ES-I3 (cell line): ENCODE results near the gene FGGY.
"Not testable (repeated sequence)": the region's sequence is repeated elsewhere in the genome, so short reads cannot be mapped to it uniquely, and the experiment has no call there.

Experiments
- H3K36me3 ChIP-seq: 2 replicates; pipeline ENCODE4 v1.6.1; 2013; ENCODE audit warnings: mild to moderate bottlenecking, low read length, control low read depth, moderate library complexity; ENCODE audit not compliant: insufficient read depth
- H3K4me1 ChIP-seq: 2 replicates; pipeline ENCODE4 v1.6.1; 2013; ENCODE audit warnings: mild to moderate bottlenecking, control low read depth, low read length; ENCODE audit not compliant: insufficient read depth
- H3K9ac ChIP-seq: 2 replicates; pipeline ENCODE4 v1.6.1; 2013; ENCODE audit warnings: low read depth, mild to moderate bottlenecking, low read length, moderate library complexity
- H3K9me3 ChIP-seq: 2 replicates; pipeline ENCODE4 v1.6.1; 2013; ENCODE audit warnings: mild to moderate bottlenecking, low read length, moderate library complexity; ENCODE audit not compliant: control insufficient read depth, insufficient read depth

FGGY gene

GRCh38 chr1:59295618-59296017 lies 1.3 kb upstream of the FGGY start:
- peak overlapping the region; percentile 57 for H3K9ac ChIP-seq
- peaks cover 10% of the 10 kb centered on the region for H3K4me1 ChIP-seq
- H3K36me3 ChIP-seq, result no peaks in the 10 kb centered on the region
- no peaks in the 10 kb centered on the region for H3K9me3 ChIP-seq

GRCh38 chr1:59298026-59298583 lies 1.2 kb downstream of the FGGY start:
- Histone ChIP-seq H3K36me3 (no peaks in the 10 kb centered on the region), H3K9me3 (no peaks in the 10 kb centered on the region), H3K9ac (peak overlapping the region; percentile 95; the same call in 1 of the 2 replicates), H3K4me1 (peaks cover 10% of the 10 kb centered on the region)

- H3K36me3 ChIP-seq, result no peaks in the 10 kb centered on the region
- no peak overlapping the region for H3K9ac ChIP-seq
- H3K4me1 ChIP-seq, result peaks cover 10% of the 10 kb centered on the region
- no peaks in the 10 kb centered on the region for H3K9me3 ChIP-seq
Measured at GRCh38 chr1:59298710-59299346, 1.9 kb downstream of the FGGY start.

DNA sequence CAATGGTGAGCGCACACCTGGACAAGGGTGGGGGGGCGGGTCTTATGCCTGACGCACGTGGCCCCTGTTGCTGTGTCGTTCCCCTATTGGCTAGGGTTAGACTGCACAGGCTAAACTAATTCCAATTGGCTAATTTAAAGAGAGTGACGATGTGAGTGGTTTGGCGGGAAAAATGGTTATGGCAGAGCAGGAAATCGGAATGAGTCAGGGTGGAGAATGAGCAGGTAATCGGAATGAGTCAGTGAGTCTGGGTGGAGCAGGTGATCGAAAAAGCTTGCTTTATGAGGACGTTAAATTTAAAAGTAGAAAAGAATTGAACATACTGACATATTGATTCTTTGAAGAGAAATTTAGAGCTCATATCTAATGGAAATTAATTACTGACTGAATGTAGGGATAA lies 2.8 kb downstream of the FGGY start:
- H3K9me3 ChIP-seq, H3K36me3 ChIP-seq, H3K9ac ChIP-seq: not testable (repeated sequence)
- H3K4me1 ChIP-seq, result peaks cover 10% of the 10 kb centered on the region

- Histone ChIP-seq H3K36me3 (no peaks in the 10 kb centered on the region), H3K9ac (no peak overlapping the region), H3K4me1 (peaks cover 4% of the 10 kb centered on the region; the same call in 1 of the 2 replicates), H3K9me3 (no peaks in the 10 kb centered on the region)
Measured at GRCh38 chr1:59302297-59302696, 5.4 kb downstream of the FGGY start.

DNA sequence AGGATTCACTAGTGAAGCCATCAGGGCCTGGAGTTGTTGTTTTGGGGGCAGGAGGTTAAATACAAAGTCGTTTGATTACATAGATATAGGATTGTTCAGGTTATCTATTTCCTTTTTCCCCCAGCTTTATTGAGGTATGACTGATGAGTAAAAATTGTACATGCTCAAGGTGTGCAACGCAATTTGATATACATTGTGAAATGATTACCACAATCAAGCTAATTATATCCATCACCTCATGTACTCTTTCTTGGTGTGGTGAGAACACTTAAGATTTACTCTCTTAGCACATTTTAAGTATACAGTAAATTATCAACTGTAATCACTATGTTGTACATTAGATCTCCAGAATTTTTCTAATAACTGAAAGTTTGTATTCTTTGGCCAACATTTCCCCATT lies 6.0 kb downstream of the FGGY start:
- no peak overlapping the region for H3K9ac ChIP-seq
- no peaks in the 10 kb centered on the region for H3K9me3 ChIP-seq
- peaks cover 4% of the 10 kb centered on the region; the same call in 1 of the 2 replicates for H3K4me1 ChIP-seq
- H3K36me3 ChIP-seq, result no peaks in the 10 kb centered on the region

DNA sequence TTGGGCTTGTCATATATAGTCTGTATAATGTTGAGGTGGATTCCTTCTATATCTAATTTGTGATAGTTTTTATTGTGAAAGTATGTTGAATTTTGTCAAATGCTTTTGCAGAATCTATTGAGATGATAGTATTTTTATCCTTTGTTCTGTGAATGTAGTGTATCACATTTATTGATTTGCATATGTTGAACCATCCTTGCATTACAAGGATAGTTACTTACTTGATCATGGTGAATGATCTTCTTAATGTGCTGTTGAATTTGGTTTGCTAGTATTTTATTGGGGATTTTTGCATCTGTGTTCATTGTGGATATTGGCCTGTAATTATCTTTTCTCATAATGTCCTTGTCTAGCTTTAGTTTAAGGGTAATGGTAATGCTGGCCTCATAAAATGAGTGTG lies 8.3 kb downstream of the FGGY start:
- no peaks in the 10 kb centered on the region for H3K9me3 ChIP-seq
- no peak overlapping the region for H3K9ac ChIP-seq
- H3K4me1 ChIP-seq, result 0 out of 2 replicates have a peak, but pooled peaks cover 3% of the 10 kb centered on the region
- H3K36me3 ChIP-seq, result no peaks in the 10 kb centered on the region

DNA sequence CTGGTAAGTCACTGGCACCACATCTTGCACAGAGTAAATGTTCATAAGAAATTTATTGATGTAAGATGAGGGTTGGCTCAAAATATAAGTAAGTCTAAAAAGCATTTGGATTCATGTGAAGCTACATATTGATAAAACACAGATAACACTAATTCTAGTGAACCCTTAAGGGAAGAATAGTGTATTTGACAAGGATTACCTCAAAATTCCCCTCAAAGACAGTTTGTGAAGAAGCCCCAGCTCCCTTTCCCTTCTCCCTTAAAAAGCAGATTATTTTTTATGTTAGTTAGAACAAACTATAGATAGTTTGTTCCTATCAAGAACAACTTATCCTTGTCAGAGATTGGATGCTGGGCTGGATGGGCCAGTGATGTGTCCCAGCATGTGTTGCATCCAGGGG lies 10.7 kb downstream of the FGGY start:
- H3K9me3 ChIP-seq, result no peaks in the 10 kb centered on the region
- 0 out of 2 replicates have a peak, but pooled peaks cover 3% of the 10 kb centered on the region for H3K4me1 ChIP-seq
- H3K36me3 ChIP-seq, result no peaks in the 10 kb centered on the region
- H3K9ac ChIP-seq, result no peak overlapping the region

DNA sequence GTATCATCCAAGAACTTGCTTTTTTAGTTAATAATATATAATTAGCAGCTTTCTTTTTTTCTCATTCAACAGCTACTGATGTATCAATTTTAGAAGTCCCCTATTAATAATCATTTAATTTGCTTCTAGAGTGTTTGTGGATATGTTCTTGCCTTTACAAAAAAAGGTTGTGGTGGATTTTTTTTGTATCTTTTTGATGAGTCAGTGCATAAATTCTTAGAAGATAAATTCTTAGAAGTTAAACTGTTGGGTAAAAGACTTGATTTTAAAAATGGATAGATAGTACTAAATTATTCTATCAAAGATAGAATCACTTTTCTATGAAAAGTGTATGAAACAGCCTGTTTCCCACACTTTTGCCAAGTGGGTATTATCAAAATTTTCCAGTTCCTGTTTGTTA lies 11.9 kb downstream of the FGGY start:
- Histone ChIP-seq H3K36me3 (no peaks in the 10 kb centered on the region), H3K4me1 (0 out of 2 replicates have a peak, but pooled peaks cover 3% of the 10 kb centered on the region), H3K9ac (no peak overlapping the region), H3K9me3 (no peaks in the 10 kb centered on the region)

DNA sequence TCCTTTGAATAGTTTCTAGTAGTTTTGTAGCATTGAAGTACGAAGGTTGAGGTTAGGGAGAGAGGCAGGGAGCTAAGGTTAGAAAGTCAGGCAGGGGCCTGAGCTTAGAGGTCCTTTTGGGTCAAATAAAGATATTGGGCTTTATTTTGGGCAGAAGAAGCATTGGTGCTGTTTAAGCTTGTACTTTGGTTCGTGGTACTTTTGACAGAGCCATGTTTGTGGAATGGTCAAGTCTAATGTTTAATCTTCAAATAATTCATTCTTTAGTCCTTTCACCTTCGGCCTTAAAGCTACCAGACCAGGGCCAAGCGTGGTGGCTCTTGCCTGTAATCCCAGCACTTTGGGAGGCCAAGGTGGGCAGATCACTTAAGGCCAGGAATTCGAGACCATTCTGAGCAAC lies 12.5 kb downstream of the FGGY start:
- H3K9ac ChIP-seq, result no peak overlapping the region
- no peaks in the 10 kb centered on the region for H3K9me3 ChIP-seq
- no peaks in the 10 kb centered on the region for H3K36me3 ChIP-seq
- 0 out of 2 replicates have a peak, but pooled peaks cover 3% of the 10 kb centered on the region for H3K4me1 ChIP-seq

GRCh38 chr1:59309795-59310548 lies 13.1 kb downstream of the FGGY start:
- peaks cover 3% of the 10 kb centered on the region; the same call in 1 of the 2 replicates for H3K4me1 ChIP-seq
- no peaks in the 10 kb centered on the region for H3K9me3 ChIP-seq
- H3K9ac ChIP-seq, result no peak overlapping the region
- H3K36me3 ChIP-seq, result no peaks in the 10 kb centered on the region

GRCh38 chr1:59310549-59311250 lies 13.8 kb downstream of the FGGY start:
- no peak overlapping the region for H3K9ac ChIP-seq
- H3K36me3 ChIP-seq, result no peaks in the 10 kb centered on the region
- H3K9me3 ChIP-seq, result no peaks in the 10 kb centered on the region
- peaks cover 3% of the 10 kb centered on the region; the same call in 1 of the 2 replicates for H3K4me1 ChIP-seq

DNA sequence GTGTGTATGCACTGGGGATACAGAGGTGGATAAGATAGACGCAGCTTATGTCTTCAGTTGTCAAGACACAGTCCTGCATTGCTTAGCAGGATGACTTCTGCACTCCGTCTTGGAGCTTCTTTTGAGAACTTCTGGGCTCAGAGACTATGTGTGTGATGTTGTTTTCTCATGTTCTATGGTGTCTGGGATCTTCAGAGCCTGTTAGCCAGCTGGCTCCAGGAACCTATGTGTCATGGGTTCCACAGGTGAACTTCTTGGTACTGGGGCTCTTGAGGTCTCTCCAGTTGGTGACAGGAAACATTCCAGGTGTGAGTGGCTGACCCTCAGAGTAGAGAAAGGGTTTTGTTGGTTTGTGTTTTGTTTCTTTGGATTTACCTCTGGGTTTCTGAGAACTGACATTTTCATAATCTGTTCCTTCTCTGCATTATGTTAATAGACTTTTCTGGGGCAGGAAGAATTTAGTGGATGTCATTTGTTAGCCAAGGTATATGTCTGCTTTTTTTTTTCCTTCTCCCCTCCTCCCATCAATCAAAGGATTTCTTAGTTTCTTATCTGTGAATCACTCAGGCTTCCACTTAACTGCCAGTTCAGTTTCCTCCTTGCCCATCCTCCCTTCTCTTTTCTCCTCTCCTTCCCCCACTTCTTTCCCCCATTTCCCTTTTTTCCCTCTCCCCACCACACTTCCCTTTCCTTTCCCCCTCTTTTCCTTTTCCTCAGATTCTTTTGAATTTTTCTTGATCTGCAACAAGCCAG lies 18.1 kb downstream of the FGGY start:
- Histone ChIP-seq H3K36me3 (no peaks in the 10 kb centered on the region), H3K4me1 (peaks cover under 1% of the 10 kb centered on the region; the same call in 1 of the 2 replicates), H3K9me3 (no peaks in the 10 kb centered on the region), H3K9ac (no peak overlapping the region)
